Upper lobe of left lung (tissue), 4 donors: ENCODE measurements around the gene FXYD6.

Experiments
- EP300 ChIP-seq, 4 donors: sonication (generic); formaldehyde crosslinking; IDR thresholded peaks; one replicate each; pipeline ENCODE4 v1.5.1; 2017; ENCODE audit warnings: antibody characterized with exemption in 4 of 4, control low read depth in 2 of 4
- POLR2A ChIP-seq, 4 donors: fragments of 450-650 bp; IDR thresholded peaks; one replicate each; pipeline ENCODE4 v1.5.1; 2016 to 2017; ENCODE audit warnings: antibody characterized with exemption in 4 of 4, mild to moderate bottlenecking in 2 of 4
- TF ChIP-seq, protein P1 (sequence below), 6 experiments: fragments of 450-650 bp in 4 of 6; fragments of 200-600 bp in 2 of 6; sonication (generic) in 2 of 6; IDR thresholded peaks; one replicate each; pipeline ENCODE4 v1.5.1; 2016 to 2019; ENCODE audit warnings: antibody characterized with exemption in 6 of 6

DNA sequence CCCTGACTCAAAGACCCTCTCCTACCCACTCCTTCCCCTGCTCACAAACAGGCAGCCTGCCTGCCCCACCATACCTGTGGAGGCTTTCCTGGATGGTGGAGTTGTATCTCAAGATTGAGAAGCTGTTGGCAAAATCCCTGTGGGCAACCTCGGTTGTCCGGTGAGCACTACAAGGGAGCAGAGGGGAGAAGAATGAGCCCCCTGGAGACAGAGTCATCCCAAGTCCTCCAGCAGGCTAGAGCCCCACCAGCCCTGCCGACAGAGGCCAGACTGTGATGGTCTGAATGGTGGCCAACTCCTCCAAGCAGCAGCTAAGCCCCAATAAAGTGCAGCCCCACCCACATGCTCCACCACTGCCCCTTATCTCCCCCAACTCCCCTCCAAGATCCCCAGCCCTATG lies 35.2 kb upstream of the FXYD6 start:
- TF ChIP-seq, protein P1, sequence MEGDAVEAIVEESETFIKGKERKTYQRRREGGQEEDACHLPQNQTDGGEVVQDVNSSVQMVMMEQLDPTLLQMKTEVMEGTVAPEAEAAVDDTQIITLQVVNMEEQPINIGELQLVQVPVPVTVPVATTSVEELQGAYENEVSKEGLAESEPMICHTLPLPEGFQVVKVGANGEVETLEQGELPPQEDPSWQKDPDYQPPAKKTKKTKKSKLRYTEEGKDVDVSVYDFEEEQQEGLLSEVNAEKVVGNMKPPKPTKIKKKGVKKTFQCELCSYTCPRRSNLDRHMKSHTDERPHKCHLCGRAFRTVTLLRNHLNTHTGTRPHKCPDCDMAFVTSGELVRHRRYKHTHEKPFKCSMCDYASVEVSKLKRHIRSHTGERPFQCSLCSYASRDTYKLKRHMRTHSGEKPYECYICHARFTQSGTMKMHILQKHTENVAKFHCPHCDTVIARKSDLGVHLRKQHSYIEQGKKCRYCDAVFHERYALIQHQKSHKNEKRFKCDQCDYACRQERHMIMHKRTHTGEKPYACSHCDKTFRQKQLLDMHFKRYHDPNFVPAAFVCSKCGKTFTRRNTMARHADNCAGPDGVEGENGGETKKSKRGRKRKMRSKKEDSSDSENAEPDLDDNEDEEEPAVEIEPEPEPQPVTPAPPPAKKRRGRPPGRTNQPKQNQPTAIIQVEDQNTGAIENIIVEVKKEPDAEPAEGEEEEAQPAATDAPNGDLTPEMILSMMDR (IDR thresholded peaks at IDR 0.05): no peak
- no peak for TF ChIP-seq EP300 (IDR thresholded peaks at IDR 0.05)
- no peak for TF ChIP-seq POLR2A (IDR thresholded peaks at IDR 0.05)
